ENCODE data around the gene RGMB. TPM values are rescaled to one million over a fixed set of nuclear protein-coding genes. Genes with fewer than 3 reads are reported as not detected.

The RGMB gene
- total and polyA plus RNA-seq, 2 of the 13 experiments (the other 11 are each of a cell fraction or from before 2014, with no cell fraction given): 3.0 to 3.8 TPM

DNA sequence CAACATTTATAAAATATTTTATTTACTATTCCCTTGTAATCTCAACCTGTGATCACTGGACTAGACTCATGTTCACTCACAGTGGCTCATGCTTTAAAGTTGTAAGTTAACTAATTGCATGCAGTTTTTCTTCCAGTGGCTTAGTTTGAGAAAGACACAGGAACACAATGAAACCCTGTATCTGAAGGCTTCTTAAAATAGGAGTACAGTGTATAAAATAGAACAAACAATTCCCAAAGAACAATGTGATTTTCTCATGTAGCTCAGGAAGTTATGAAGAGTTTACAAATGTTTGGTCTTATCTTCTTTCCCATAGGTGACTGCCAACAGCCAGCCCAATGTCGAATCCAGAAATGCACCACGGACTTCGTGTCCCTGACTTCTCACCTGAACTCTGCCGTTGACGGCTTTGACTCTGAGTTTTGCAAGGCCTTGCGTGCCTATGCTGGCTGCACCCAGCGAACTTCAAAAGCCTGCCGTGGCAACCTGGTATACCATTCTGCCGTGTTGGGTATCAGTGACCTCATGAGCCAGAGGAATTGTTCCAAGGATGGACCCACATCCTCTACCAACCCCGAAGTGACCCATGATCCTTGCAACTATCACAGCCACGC lies 5.9 kb downstream of the RGMB start (continued):
- TF ChIP-seq, protein P1, sequence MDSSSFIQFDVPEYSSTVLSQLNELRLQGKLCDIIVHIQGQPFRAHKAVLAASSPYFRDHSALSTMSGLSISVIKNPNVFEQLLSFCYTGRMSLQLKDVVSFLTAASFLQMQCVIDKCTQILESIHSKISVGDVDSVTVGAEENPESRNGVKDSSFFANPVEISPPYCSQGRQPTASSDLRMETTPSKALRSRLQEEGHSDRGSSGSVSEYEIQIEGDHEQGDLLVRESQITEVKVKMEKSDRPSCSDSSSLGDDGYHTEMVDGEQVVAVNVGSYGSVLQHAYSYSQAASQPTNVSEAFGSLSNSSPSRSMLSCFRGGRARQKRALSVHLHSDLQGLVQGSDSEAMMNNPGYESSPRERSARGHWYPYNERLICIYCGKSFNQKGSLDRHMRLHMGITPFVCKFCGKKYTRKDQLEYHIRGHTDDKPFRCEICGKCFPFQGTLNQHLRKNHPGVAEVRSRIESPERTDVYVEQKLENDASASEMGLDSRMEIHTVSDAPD (CRISPR knock-in tag; IDR thresholded peaks at IDR 0.05): peak; percentile 83; the same call in 1 of the 2 replicates
- TF ChIP-seq, protein P2, sequence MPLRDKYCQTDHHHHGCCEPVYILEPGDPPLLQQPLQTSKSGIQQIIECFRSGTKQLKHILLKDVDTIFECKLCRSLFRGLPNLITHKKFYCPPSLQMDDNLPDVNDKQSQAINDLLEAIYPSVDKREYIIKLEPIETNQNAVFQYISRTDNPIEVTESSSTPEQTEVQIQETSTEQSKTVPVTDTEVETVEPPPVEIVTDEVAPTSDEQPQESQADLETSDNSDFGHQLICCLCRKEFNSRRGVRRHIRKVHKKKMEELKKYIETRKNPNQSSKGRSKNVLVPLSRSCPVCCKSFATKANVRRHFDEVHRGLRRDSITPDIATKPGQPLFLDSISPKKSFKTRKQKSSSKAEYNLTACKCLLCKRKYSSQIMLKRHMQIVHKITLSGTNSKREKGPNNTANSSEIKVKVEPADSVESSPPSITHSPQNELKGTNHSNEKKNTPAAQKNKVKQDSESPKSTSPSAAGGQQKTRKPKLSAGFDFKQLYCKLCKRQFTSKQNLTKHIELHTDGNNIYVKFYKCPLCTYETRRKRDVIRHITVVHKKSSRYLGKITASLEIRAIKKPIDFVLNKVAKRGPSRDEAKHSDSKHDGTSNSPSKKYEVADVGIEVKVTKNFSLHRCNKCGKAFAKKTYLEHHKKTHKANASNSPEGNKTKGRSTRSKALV (CRISPR knock-in tag; IDR thresholded peaks at IDR 0.05): 0 out of 2 replicates have a peak, but pooled peaks have one; percentile 51
- peak; percentile 65 for TF ChIP-seq ZMYM4 (CRISPR knock-in tag; IDR thresholded peaks at IDR 0.05)
- TF ChIP-seq WIZ (CRISPR knock-in tag; IDR thresholded peaks at IDR 0.05): no peak
- TF ChIP-seq SOX5 (CRISPR knock-in tag; IDR thresholded peaks at IDR 0.05; ENCODE audit: borderline replicate concordance): peak; percentile 76
- no peak for TF ChIP-seq SOX6 (IDR thresholded peaks at IDR 0.05)
- peak; percentile 81 for TF ChIP-seq SOX6 (CRISPR knock-in tag; IDR thresholded peaks at IDR 0.05)
- peak; percentile 82 for TF ChIP-seq TBX2 (CRISPR knock-in tag; IDR thresholded peaks at IDR 0.05; ENCODE audit: borderline replicate concordance)
- peak; percentile 65; the same call in 1 of the 2 replicates for TF ChIP-seq ZMYM3 (CRISPR knock-in tag; IDR thresholded peaks at IDR 0.05)
- TF ChIP-seq, protein P3, sequence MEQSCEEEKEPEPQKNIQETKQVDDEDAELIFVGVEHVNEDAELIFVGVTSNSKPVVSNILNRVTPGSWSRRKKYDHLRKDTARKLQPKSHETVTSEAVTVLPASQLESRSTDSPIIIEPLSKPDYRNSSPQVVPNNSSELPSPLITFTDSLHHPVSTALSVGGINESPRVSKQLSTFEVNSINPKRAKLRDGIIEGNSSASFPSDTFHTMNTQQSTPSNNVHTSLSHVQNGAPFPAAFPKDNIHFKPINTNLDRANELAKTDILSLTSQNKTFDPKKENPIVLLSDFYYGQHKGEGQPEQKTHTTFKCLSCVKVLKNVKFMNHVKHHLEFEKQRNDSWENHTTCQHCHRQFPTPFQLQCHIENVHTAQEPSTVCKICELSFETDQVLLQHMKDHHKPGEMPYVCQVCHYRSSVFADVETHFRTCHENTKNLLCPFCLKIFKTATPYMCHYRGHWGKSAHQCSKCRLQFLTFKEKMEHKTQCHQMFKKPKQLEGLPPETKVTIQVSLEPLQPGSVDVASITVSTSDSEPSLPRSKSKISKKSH (CRISPR knock-in tag; IDR thresholded peaks at IDR 0.05; ENCODE audit: borderline replicate concordance): peak; percentile 26; the same call in 1 of the 2 replicates
- TF ChIP-seq KLF6 (CRISPR knock-in tag; IDR thresholded peaks at IDR 0.05): 0 out of 2 replicates have a peak, but pooled peaks have one; percentile 39
- TF ChIP-seq MED1 (CRISPR knock-in tag; IDR thresholded peaks at IDR 0.05): no peak
- peak; percentile 36; the same call in 1 of the 2 replicates for TF ChIP-seq PHF8 (CRISPR knock-in tag; IDR thresholded peaks at IDR 0.05)
- no peak for TF ChIP-seq FOXC1 (CRISPR knock-in tag; IDR thresholded peaks at IDR 0.05; ENCODE audit: borderline replicate concordance)
- peak; percentile 87 for TF ChIP-seq ZNF644 (CRISPR knock-in tag; IDR thresholded peaks at IDR 0.05; ENCODE audit: low read depth)
- no peak for TF ChIP-seq SRF (IDR thresholded peaks at IDR 0.05; ENCODE audit: low read depth, low read length)
- TF ChIP-seq ZNF615 (CRISPR knock-in tag; IDR thresholded peaks at IDR 0.05; ENCODE audit: borderline replicate concordance): no peak
- TF ChIP-seq, protein P4, sequence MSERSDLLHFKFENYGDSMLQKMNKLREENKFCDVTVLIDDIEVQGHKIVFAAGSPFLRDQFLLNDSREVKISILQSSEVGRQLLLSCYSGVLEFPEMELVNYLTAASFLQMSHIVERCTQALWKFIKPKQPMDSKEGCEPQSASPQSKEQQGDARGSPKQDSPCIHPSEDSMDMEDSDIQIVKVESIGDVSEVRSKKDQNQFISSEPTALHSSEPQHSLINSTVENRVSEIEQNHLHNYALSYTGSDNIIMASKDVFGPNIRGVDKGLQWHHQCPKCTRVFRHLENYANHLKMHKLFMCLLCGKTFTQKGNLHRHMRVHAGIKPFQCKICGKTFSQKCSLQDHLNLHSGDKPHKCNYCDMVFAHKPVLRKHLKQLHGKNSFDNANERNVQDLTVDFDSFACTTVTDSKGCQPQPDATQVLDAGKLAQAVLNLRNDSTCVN (CRISPR knock-in tag; IDR thresholded peaks at IDR 0.05; ENCODE audit: borderline replicate concordance): peak; percentile 90; the same call in 1 of the 2 replicates
- TF ChIP-seq ZNF558 (CRISPR knock-in tag; IDR thresholded peaks at IDR 0.05; ENCODE audit: borderline replicate concordance): no peak
- peak; percentile 76 for TF ChIP-seq RXRB (CRISPR knock-in tag; IDR thresholded peaks at IDR 0.05; ENCODE audit: borderline replicate concordance)
- TF ChIP-seq RARA (CRISPR knock-in tag; IDR thresholded peaks at IDR 0.05): peak; percentile 81
- no peak for TF ChIP-seq PTBP1 (IDR thresholded peaks at IDR 0.05; ENCODE audit: low read depth, low read length, poor library complexity, severe bottlenecking)
- peak; percentile 67; the same call in 1 of the 2 replicates for TF ChIP-seq IRF2 (CRISPR knock-in tag; IDR thresholded peaks at IDR 0.05)
- no peak for TF ChIP-seq SOX13 (IDR thresholded peaks at IDR 0.05)
- peak in 1 of 2 experiments; percentile 70; a peak in 2 of 4 replicates for TF ChIP-seq SOX13 (CRISPR knock-in tag; conservative IDR thresholded peaks at IDR 0.05 in 1 of 2, IDR thresholded peaks at IDR 0.05 in 1 of 2)
- TF ChIP-seq ETV5 (CRISPR knock-in tag; IDR thresholded peaks at IDR 0.05; ENCODE audit: borderline replicate concordance): peak; percentile 41; the same call in 1 of the 2 replicates

All from HepG2 (cell line).